Measurements from ENCODE around the gene UNG.

The UNG gene

GRCh38 chr12:109157986-109158385 lies 60.6 kb downstream of the UNG start:
- no peak for DNase-seq

- DNase-seq: no peak
These were observed 63.0 kb downstream of the UNG start for GRCh38 chr12:109160433-109160832.
